ENCODE data around the gene SHOC1.

The SHOC1 gene

DNA sequence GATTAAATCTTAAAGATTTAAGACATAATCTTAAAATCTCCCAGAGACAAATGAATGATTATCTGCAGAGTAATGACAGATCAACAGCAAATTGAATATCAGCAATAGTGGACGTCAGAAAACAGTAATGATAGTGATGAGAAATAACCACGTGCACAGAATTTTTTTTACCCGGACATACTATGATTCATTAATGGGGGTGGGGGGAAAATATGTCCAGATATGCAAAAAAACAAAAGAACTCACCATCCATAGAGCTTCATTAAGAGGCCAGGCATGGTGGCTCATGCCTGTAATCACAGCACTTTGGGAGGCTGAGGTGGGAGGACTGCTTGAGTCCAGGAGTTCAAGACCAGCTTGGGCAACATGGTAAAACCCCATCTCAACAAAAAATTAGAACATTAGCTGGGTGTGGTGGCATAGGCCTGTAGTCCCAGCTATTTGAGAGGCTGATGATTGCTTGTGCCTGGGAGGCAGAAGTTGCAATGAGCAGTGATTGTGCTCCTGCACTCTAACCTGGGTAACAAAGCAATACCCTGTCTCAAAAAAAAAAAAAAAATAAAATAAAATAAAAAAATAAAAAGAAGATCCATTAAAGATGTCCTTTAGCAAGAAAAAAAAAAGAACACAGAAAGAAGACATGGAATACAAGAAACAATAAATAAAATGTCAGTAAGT is 30.9 kb upstream of the SHOC1 start:
- H3K9ac ChIP-seq (ENCODE audit: low read depth, low read length, poor library complexity, severe bottlenecking) = no peak overlapping the region
- H3K9me2 ChIP-seq (replicated peaks; ENCODE audit: low read depth, low read length) = no peaks in the 10 kb centered on the region
- no peak overlapping the region for H2AFZ ChIP-seq (ENCODE audit: low read length)
- H3K4me3 ChIP-seq (ENCODE audit: low read length, poor library complexity, severe bottlenecking) = no peak overlapping the region
- no peaks in the 10 kb centered on the region for H3K4me1 ChIP-seq (ENCODE audit: insufficient read depth, low read length, poor library complexity, severe bottlenecking)
- no peaks in the 10 kb centered on the region for H3K27me3 ChIP-seq (ENCODE audit: insufficient read depth, low read length, poor library complexity, severe bottlenecking)
- H4K20me1 ChIP-seq (ENCODE audit: insufficient read depth, low read length, poor library complexity, severe bottlenecking) = no peaks in the 10 kb centered on the region
- H3K79me2 ChIP-seq (ENCODE audit: insufficient read depth, low read length) = no peaks in the 10 kb centered on the region
- H3K36me3 ChIP-seq (ENCODE audit: insufficient read depth, low read length) = no peaks in the 10 kb centered on the region
- H3K4me2 ChIP-seq (ENCODE audit: low read depth, low read length, poor library complexity, severe bottlenecking) = no peak overlapping the region
- TF ChIP-seq, protein P1, sequence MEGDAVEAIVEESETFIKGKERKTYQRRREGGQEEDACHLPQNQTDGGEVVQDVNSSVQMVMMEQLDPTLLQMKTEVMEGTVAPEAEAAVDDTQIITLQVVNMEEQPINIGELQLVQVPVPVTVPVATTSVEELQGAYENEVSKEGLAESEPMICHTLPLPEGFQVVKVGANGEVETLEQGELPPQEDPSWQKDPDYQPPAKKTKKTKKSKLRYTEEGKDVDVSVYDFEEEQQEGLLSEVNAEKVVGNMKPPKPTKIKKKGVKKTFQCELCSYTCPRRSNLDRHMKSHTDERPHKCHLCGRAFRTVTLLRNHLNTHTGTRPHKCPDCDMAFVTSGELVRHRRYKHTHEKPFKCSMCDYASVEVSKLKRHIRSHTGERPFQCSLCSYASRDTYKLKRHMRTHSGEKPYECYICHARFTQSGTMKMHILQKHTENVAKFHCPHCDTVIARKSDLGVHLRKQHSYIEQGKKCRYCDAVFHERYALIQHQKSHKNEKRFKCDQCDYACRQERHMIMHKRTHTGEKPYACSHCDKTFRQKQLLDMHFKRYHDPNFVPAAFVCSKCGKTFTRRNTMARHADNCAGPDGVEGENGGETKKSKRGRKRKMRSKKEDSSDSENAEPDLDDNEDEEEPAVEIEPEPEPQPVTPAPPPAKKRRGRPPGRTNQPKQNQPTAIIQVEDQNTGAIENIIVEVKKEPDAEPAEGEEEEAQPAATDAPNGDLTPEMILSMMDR (conservative IDR thresholded peaks at IDR 0.05; ENCODE audit: low read length) = no peak
- no peak for TF ChIP-seq EZH2phosphoT487 (IDR thresholded peaks at IDR 0.05; ENCODE audit: borderline replicate concordance)
- no peaks in the 10 kb centered on the region for H3K9me3 ChIP-seq (ENCODE audit: insufficient read depth, low read depth, low read length)
- H3F3A ChIP-seq (ENCODE audit: low read depth) = no peaks in the 10 kb centered on the region

DNA sequence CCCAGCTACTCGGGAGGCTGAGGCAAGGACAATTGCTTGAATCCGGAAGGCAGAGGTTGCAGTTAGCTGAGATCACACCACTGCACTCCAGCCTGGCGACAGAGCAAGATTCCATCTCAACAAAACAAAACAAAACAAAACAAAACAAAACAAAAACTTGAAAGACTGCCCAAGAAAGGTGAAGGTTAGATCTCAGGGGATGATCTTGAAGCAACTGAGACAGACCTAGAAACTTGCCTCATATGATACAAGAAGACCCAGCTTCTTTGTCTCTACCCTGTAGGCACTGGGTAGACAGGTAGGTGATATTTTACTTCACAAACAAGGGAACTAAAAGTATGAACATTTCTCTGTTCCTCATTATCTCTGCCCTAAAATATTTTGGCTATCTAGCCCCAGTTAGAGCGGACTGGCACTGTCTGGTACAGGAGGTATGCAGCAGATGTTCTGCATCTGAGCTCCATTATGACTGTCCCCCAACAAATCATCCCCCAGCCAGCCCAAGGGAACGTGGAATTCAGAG is 26.3 kb upstream of the SHOC1 start:
- H3K9me2 ChIP-seq (replicated peaks; ENCODE audit: low read depth, low read length) = no peaks in the 10 kb centered on the region
- H3F3A ChIP-seq (ENCODE audit: low read depth) = no peaks in the 10 kb centered on the region
- no peaks in the 10 kb centered on the region for H4K20me1 ChIP-seq (ENCODE audit: insufficient read depth, low read length, poor library complexity, severe bottlenecking)
- H2AFZ ChIP-seq (ENCODE audit: low read length) = no peak overlapping the region
- no peak overlapping the region for H3K9ac ChIP-seq (ENCODE audit: low read depth, low read length, poor library complexity, severe bottlenecking)
- H3K9me3 ChIP-seq (ENCODE audit: insufficient read depth, low read depth, low read length) = no peaks in the 10 kb centered on the region
- no peak overlapping the region for H3K4me2 ChIP-seq (ENCODE audit: low read depth, low read length, poor library complexity, severe bottlenecking)
- no peak for TF ChIP-seq EZH2phosphoT487 (IDR thresholded peaks at IDR 0.05; ENCODE audit: borderline replicate concordance)
- TF ChIP-seq, protein P1 (conservative IDR thresholded peaks at IDR 0.05; ENCODE audit: low read length) = no peak
- H3K36me3 ChIP-seq (ENCODE audit: insufficient read depth, low read length) = no peaks in the 10 kb centered on the region
- H3K27me3 ChIP-seq (ENCODE audit: insufficient read depth, low read length, poor library complexity, severe bottlenecking) = no peaks in the 10 kb centered on the region
- no peaks in the 10 kb centered on the region for H3K79me2 ChIP-seq (ENCODE audit: insufficient read depth, low read length)
- no peak overlapping the region for H3K4me3 ChIP-seq (ENCODE audit: low read length, poor library complexity, severe bottlenecking)
- H3K4me1 ChIP-seq (ENCODE audit: insufficient read depth, low read length, poor library complexity, severe bottlenecking) = no peaks in the 10 kb centered on the region

DNA sequence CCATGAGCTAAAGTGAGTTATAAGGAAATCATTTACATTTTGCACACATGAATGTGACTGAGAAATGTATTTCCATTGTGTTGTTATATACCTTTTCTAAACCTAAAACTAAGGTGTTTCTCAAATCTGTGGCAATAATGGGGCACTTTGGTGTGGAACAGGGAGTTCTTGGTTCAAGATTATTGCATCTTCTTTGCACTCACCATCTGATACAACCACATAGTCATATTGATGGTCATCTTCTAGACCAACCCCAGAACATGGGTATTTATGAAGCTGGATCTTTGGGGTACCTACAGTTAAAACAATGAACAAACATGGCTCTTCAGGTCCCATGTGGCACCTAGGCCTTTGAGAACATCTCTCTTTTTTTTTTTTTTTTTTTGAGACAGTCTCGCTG is 24.6 kb upstream of the SHOC1 start:
- no peaks in the 10 kb centered on the region for H3K9me2 ChIP-seq (replicated peaks; ENCODE audit: low read depth, low read length)
- no peaks in the 10 kb centered on the region for H3K27me3 ChIP-seq (ENCODE audit: insufficient read depth, low read length, poor library complexity, severe bottlenecking)
- H3K9me3 ChIP-seq (ENCODE audit: insufficient read depth, low read depth, low read length) = no peaks in the 10 kb centered on the region
- H3K4me1 ChIP-seq (ENCODE audit: insufficient read depth, low read length, poor library complexity, severe bottlenecking) = no peaks in the 10 kb centered on the region
- H3F3A ChIP-seq (ENCODE audit: low read depth) = no peaks in the 10 kb centered on the region
- no peak overlapping the region for H3K9ac ChIP-seq (ENCODE audit: low read depth, low read length, poor library complexity, severe bottlenecking)
- no peak overlapping the region for H2AFZ ChIP-seq (ENCODE audit: low read length)
- no peak for TF ChIP-seq EZH2phosphoT487 (IDR thresholded peaks at IDR 0.05; ENCODE audit: borderline replicate concordance)
- TF ChIP-seq, protein P1 (conservative IDR thresholded peaks at IDR 0.05; ENCODE audit: low read length) = no peak
- H3K4me2 ChIP-seq (ENCODE audit: low read depth, low read length, poor library complexity, severe bottlenecking) = no peak overlapping the region
- H4K20me1 ChIP-seq (ENCODE audit: insufficient read depth, low read length, poor library complexity, severe bottlenecking) = no peaks in the 10 kb centered on the region
- H3K4me3 ChIP-seq (ENCODE audit: low read length, poor library complexity, severe bottlenecking) = no peak overlapping the region
- no peaks in the 10 kb centered on the region for H3K79me2 ChIP-seq (ENCODE audit: insufficient read depth, low read length)
- no peaks in the 10 kb centered on the region for H3K36me3 ChIP-seq (ENCODE audit: insufficient read depth, low read length)
